A549 (cell line): ENCODE measurements around the gene SCUBE3.

ENCODE experiments used
- BCL3 ChIP-seq: fragments of >200 bp; sonication (Bioruptor Twin); formaldehyde crosslinking; IDR thresholded peaks from 3 replicates; pipeline ENCODE4 v1.6.1; 2016
- BHLHE40 ChIP-seq: IDR thresholded peaks from 2 replicates; pipeline ENCODE4 v1.6.1; 2012; ENCODE audit warnings: low read depth, low read length, inconsistent platforms
- CHD2 ChIP-seq: fragments of 150-350 bp; IDR thresholded peaks from 2 replicates; pipeline ENCODE4 v1.6.1; 2014; ENCODE audit warnings: low read length; ENCODE audit not compliant: partially characterized antibody
- CTCF ChIP-seq: fragments of >200 bp; sonication (Bioruptor Twin); formaldehyde crosslinking; IDR thresholded peaks from 3 replicates; pipeline ENCODE4 v1.5.1; 2016
- EHMT2 ChIP-seq: fragments of 200-600 bp; sonication (generic); IDR thresholded peaks from 2 replicates; pipeline ENCODE4 v1.6.1; 2016; ENCODE audit warnings: antibody characterized with exemption, low read depth, mild to moderate bottlenecking, moderate library complexity
- EP300 ChIP-seq, 2 experiments: fragments of >200 bp; sonication (Bioruptor Twin); formaldehyde crosslinking; IDR thresholded peaks; 2 replicates in 1 of 2; 3 replicates in 1 of 2; pipeline ENCODE4 v1.6.1; 2016 to 2017
- KDM5A ChIP-seq: fragments of 200-600 bp; sonication (generic); IDR thresholded peaks from 2 replicates; pipeline ENCODE4 v1.6.1; 2016; ENCODE audit warnings: antibody characterized with exemption, mild to moderate bottlenecking
- NPAS2 ChIP-seq: fragments of 250-450 bp; sonication (Bioruptor Pico); IDR thresholded peaks from 2 replicates; pipeline ENCODE4 v1.8.0; 2022; ENCODE audit warnings: mild to moderate bottlenecking, moderate library complexity, borderline replicate concordance
- PBX3 ChIP-seq: IDR thresholded peaks from 2 replicates; pipeline ENCODE4 v1.6.1; 2012
- POLR2A ChIP-seq: IDR thresholded peaks from 2 replicates; pipeline ENCODE4 v1.6.1; 2012; ENCODE audit warnings: mild to moderate bottlenecking, low read length
- REST ChIP-seq: fragments of 200-600 bp; sonication (generic); IDR thresholded peaks from 2 replicates; pipeline ENCODE4 v1.6.1; 2016; ENCODE audit warnings: antibody characterized with exemption, mild to moderate bottlenecking, moderate library complexity
- SREBF2 ChIP-seq: fragments of 450-650 bp; IDR thresholded peaks from 2 replicates; pipeline ENCODE4 v1.6.1; 2014; ENCODE audit warnings: mild to moderate bottlenecking, moderate library complexity
- TP53 ChIP-seq: fragments of 250-450 bp; sonication (Bioruptor Pico); IDR thresholded peaks from 2 replicates; pipeline ENCODE4 v1.5.0; 2021; ENCODE audit warnings: mild to moderate bottlenecking, moderate library complexity
- ZFP36 ChIP-seq: fragments of 450-650 bp; IDR thresholded peaks from 2 replicates; pipeline ENCODE4 v1.6.1; 2014; ENCODE audit warnings: borderline replicate concordance; ENCODE audit not compliant: partially characterized antibody

- no peak for TF ChIP-seq POLR2A
- no peak for TF ChIP-seq CHD2
- no peak for TF ChIP-seq PBX3
- TF ChIP-seq TP53 (CRISPR knock-in tag) = no peak
- TF ChIP-seq NPAS2 = no peak
- TF ChIP-seq SREBF2 = no peak
- TF ChIP-seq CTCF = no peak
- TF ChIP-seq EHMT2 = no peak
- no peak for TF ChIP-seq EP300 (IDR thresholded peaks at IDR 0.05)
- TF ChIP-seq REST = no peak
- TF ChIP-seq BCL3 = no peak
- no peak for TF ChIP-seq ZFP36
- TF ChIP-seq BHLHE40 = no peak
- TF ChIP-seq KDM5A = no peak
Measured at GRCh38 chr6:35186571-35186970, 27.2 kb upstream of the SCUBE3 start.
